ENCODE data around the gene SLC6A11.

SLC6A11 gene

GRCh38 chr3:10954740-10955139 lies 138.7 kb downstream of the SLC6A11 start:
- no peak for DNase-seq (ENCODE audit: low spot score)

GRCh38 chr3:10955711-10956453 lies 139.9 kb downstream of the SLC6A11 start:
- DNase-seq (ENCODE audit: low spot score), result no peak

GRCh38 chr3:10956531-10956930 lies 140.5 kb downstream of the SLC6A11 start:
- no peak for DNase-seq (ENCODE audit: low spot score)

GRCh38 chr3:10956986-10957385 lies 141.0 kb downstream of the SLC6A11 start:
- no peak for DNase-seq (ENCODE audit: low spot score)

GRCh38 chr3:10957976-10958749 lies 142.1 kb downstream of the SLC6A11 start:
- DNase-seq (ENCODE audit: low spot score), result no peak

- DNase-seq (ENCODE audit: low spot score), result no peak
These were observed 144.2 kb downstream of the SLC6A11 start for GRCh38 chr3:10960255-10960654.

GRCh38 chr3:10961921-10962320 lies 145.9 kb downstream of the SLC6A11 start:
- no peak for DNase-seq (ENCODE audit: low spot score)

- DNase-seq (ENCODE audit: low spot score), result no peak
These were observed 146.5 kb downstream of the SLC6A11 start for GRCh38 chr3:10962481-10963036.

- peak; percentile 77 for DNase-seq (ENCODE audit: low spot score)
These were observed 148.6 kb downstream of the SLC6A11 start for GRCh38 chr3:10964537-10965167.

GRCh38 chr3:10968401-10968800 lies 152.4 kb downstream of the SLC6A11 start:
- no peak for DNase-seq (ENCODE audit: low spot score)

GRCh38 chr3:10970306-10970960 lies 154.4 kb downstream of the SLC6A11 start:
- DNase-seq (ENCODE audit: low spot score), result no peak

GRCh38 chr3:10972072-10972782 lies 156.2 kb downstream of the SLC6A11 start:
- DNase-seq (ENCODE audit: low spot score), result no peak

- DNase-seq (ENCODE audit: low spot score), result no peak
These were observed 157.1 kb downstream of the SLC6A11 start for GRCh38 chr3:10973046-10973595.

- no peak for DNase-seq (ENCODE audit: low spot score)
These were observed 158.1 kb downstream of the SLC6A11 start for GRCh38 chr3:10974131-10974530.

GRCh38 chr3:10974746-10975375 lies 158.8 kb downstream of the SLC6A11 start:
- DNase-seq (ENCODE audit: low spot score), result no peak

GRCh38 chr3:10975695-10976234 lies 159.7 kb downstream of the SLC6A11 start:
- DNase-seq (ENCODE audit: low spot score), result no peak

- DNase-seq (ENCODE audit: low spot score), result no peak
These were observed 160.7 kb downstream of the SLC6A11 start for GRCh38 chr3:10976770-10977169.

GRCh38 chr3:10977892-10978510 lies 162.0 kb downstream of the SLC6A11 start:
- no peak for DNase-seq (ENCODE audit: low spot score)

- no peak for DNase-seq (ENCODE audit: low spot score)
These were observed 162.9 kb downstream of the SLC6A11 start for GRCh38 chr3:10978956-10979355.

GRCh38 chr3:10980312-10980711 lies 164.3 kb downstream of the SLC6A11 start:
- DNase-seq (ENCODE audit: low spot score), result no peak
